Coronary artery (tissue), 2 donors: ENCODE measurements around the gene SYT1.

ENCODE experiments used
- DNase-seq: peaks from one replicate; pipeline ENCODE4 v3.0.0-alpha.2; 2017; ENCODE audit warnings: low spot score
- H3K27ac ChIP-seq, 2 donors: fragments of 200-600 bp; sonication (generic); one replicate each; pipeline ENCODE4 v1.5.1; 2016 to 2019
- H3K4me3 ChIP-seq: fragments of 200-600 bp; sonication (generic); 2 replicates; pipeline ENCODE4 v1.5.1; 2016; ENCODE audit warnings: mild to moderate bottlenecking, moderate library complexity
- CTCF ChIP-seq: fragments of 200-600 bp; sonication (generic); IDR thresholded peaks from one replicate; pipeline ENCODE4 v1.5.1; 2019; ENCODE audit warnings: antibody characterized with exemption

The SYT1 gene

DNA sequence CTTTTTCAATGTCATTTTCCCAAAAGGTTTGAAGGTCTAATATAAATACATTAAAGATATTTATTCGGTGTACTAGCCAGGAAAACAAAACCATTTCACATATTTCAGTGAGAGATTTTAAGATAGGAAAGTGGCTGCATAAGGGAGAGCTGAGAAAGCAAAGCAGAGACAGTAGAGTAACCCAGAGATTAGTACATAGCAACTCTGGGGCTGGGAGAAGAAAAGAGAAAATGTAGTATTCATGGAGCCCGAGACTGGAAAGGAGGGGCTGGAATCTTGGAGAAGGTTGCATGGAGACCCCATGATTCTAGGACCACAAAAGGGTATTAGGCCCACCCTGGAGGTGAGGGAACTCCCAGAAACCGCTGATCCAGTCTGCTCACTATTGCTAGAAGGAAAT, 589.2 kb downstream of the SYT1 start:
- no peak for TF ChIP-seq CTCF
- H3K27ac ChIP-seq: no peak overlapping the region
- no peak overlapping the region for H3K4me3 ChIP-seq
- DNase-seq: no peak

DNA sequence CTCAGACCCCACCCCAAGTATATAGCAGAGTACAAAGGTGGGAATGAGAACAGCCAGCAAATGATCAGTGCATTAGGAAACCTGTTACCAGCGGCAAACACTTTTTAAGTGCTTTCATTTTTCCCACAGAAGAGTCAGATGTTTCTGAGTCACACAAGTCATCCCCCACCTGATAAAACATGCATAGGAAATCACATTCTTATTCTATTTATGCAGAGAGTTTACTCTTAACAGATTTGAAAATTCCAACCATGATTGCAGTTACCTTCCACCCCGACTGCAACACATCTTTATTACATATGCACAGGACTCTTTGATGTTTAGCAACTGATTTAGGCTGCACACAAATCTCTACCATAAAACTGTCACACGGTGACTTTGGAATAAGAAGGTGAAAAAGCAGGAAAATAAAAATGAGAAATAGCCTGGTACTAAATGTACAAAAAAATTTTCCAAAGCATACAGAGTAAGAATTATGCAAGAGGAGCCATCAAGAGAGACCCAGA, 589.8 kb downstream of the SYT1 start:
- Histone ChIP-seq H3K4me3 (no peak overlapping the region), H3K27ac (no peak overlapping the region)
- TF ChIP-seq CTCF: no peak

GRCh38 chr12:79455286-79455685, 590.7 kb downstream of the SYT1 start:
- H3K27ac ChIP-seq: no peak overlapping the region
- TF ChIP-seq CTCF: no peak
- DNase-seq: no peak

More for the DNA sequence above, 589.8 kb downstream of the SYT1 start:
- no peak for DNase-seq

DNA sequence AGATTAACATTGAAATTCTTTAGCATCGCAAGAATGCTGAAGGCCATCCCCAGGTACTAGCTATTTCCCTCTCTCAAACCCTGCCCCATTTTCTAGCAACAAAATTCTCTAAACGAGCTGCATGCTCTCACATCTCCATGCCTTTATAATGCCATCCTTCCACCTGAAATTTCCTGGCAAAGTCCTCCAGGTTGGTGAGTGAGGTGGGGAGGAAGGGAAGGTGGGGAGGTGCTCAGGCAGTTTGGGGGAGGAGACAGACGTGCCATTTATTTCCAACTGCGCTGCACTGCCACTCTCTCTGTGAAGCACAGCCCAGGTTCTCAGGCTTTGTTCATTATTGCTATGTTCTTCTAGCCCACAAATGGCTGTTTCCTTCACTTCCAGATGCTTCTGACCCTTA, 617.7 kb downstream of the SYT1 start:
- no peak for DNase-seq
- no peak for TF ChIP-seq CTCF
- Histone ChIP-seq H3K4me3 (no peak overlapping the region), H3K27ac (no peak overlapping the region)

More at GRCh38 chr12:79455286-79455685, 590.7 kb downstream of the SYT1 start:
- H3K4me3 ChIP-seq: no peak overlapping the region

GRCh38 chr12:79482921-79483320, 618.3 kb downstream of the SYT1 start:
- no peak overlapping the region for H3K27ac ChIP-seq
- no peak overlapping the region for H3K4me3 ChIP-seq
- no peak for TF ChIP-seq CTCF
- no peak for DNase-seq

DNA sequence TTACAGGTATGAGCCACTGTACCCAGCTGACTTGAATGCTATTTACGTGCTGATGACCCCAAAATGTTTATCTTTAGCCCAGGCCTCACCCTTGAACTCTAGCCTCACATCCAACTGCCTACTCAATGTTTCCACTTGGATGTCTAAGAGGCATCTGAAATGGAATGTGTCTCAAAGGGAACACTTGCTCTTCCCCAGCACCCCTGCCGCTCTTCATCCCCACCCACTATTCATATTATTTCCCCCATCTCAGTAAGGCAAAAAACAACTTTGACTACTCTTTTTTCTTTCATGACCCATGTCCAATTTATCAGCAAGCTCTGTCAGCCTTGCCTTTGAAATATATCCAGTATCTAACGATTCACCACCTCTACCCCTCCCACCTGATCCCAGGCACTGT, 621.6 kb downstream of the SYT1 start:
- no peak for TF ChIP-seq CTCF
- Histone ChIP-seq H3K4me3 (no peak overlapping the region), H3K27ac (no peak overlapping the region)

DNA sequence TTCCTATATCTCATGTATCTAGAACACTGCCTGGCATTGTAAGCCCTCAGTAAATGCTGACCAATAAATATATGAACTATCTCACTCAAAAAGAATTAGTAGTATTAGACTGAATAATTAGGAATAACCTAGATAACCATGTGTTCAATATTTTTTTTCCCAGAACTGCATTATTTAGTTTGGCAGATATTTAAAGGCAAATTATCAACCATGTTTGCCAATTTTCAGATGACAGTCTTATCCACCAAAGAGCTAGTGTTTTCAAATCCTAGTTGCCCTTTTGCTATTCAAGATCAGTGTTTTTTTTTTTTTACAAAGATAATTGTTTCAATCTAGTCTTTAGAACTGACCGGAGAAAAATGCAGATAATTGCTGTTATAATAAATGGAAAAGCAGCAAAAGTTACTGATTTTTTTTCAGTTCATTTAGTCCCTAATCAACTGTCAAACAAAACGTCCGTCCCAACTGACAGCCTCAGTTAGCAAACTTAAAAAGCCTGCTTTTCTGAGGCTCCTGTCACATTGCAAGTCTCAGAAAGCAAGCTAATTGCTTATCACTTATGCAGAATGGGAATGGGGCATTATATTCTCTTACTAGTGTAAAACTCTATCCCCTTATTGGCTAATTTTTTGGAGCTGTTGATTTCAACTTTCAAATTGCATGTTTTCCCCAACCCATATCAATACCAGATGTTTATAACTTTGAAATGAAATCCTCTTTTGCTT, 623.0 kb downstream of the SYT1 start:
- Histone ChIP-seq H3K4me3 (no peak overlapping the region), H3K27ac (no peak overlapping the region)
- no peak for DNase-seq
- TF ChIP-seq CTCF: no peak

More for the DNA sequence above, 621.6 kb downstream of the SYT1 start:
- no peak for DNase-seq
